ENCODE measurements around the gene ATXN10.
"Not testable (repeated sequence)": the region's sequence is repeated elsewhere in the genome, so short reads cannot be mapped to it uniquely, and the experiment has no call there.

The ATXN10 gene

DNA sequence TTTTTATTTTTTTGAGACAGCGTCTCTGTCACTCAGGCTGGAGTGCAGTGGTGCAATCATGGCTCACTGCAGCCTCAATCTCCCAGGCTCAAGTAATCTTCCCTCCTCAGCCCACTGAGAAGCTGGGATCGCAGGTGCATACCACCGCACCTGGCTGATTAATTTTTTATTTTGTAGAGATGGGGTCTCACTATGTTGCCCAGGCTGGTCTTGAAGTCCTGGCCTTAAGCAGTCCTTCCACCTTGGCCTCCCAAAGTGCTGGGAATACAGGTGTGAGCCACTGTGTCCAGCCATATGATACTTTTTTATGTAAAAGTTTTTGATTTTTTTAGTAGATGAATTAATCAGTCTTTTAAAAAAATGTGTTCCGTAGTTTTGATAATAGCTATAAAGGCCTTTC is 42.8 kb downstream of the ATXN10 start:
- DNase-seq, result not testable (repeated sequence)

DNA sequence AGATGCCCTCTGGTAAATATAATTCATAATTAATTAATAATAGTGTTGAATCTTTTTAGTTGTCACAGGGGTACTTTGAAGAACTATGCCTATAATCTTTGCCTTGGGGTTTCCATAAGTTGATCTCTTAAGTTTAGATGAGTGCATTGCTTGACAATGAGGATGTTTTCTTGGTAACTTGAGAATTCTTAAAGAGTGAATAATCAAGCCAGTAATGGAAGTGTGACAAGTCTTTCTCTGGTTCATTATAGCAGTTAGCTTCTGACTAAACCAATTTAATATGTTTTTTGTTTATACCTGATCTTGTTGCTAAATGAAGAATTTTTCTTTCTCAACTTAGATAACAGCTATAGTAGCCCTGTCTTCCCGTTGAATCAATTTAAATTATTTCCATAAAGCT is 46.2 kb downstream of the ATXN10 start:
- DNase-seq, result no peak

DNA sequence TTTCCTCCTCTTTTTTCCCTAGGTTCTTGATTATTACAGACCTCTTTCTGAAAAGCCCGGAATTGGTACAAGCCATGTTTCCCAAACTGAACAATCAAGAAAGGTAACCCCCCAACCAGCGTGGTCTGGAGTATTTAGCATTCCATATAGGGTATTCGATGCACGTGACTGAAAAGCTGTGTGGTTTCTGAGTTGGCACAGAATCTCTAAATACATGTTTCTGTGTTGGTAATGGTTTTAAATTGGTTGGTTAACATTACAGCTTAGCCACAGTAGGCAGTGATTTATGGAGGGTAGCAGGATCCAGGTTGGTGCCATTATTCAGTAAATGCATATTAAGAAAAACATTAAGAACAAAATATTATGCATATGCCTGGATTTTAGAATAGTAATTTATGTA is 46.8 kb downstream of the ATXN10 start:
- DNase-seq, result no peak

DNA sequence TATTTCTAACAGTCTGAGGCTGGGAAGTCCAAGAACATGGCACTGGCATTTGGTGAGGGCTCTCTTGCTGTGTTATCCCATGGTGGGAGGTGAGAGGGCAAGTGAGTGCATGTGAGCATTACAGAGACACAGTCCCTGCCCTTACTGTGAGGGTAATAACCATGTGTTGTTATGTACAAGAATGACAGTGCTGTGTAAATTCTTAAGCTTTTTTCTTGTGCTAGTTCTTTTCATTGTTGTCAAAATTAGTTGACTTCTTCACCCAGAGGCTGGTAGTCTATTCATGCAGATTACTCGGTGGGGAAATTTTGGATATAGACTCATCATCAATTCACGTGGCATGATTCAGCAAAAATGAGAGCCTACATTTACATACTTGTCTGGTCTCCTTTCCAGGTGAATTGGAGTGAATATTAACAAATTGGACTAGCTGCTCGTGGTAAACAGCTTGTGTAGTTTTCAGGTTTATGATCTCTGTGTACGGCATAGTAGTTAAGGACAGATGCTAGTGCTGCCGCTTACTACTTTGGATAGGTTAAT is 49.3 kb downstream of the ATXN10 start:
- DNase-seq, result no peak

DNA sequence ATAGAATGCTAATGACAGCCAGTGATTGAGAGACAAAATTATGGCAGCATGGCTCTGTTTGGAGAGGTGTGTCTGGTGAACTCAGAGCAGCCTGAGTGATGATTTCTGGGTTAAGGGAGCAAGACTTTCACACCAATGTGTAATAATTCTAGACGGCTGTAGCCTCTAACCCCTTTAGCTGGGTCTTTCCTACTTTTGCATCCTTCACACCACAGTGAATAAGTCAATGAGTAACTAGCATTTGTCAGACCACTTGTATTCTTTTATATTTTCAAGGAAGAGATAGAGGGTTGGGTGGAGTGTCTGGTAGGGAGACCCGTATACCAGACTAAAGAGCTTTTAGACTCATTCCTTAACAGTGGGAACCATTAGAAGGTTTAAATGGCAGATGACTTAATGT is 50.4 kb downstream of the ATXN10 start:
- DNase-seq, result no peak

DNA sequence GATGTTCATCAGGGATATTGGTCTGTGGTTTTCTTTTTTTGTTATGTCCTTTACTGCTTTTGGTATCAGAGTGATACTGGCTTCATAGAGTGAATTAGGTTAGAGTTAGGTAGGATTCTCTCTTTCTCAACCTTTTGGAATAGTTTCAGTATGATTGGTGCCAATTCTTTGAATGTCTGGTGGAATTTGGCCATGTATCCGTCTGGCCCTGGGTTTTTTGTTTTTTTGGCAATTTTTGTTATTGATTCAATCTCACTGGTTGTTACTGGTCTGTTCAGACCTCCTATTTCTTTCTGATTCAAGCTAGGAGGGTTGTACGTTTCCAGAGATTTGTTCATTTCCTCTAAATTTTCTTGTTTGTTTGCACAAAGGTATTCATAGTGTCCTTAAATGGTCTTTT is 54.4 kb downstream of the ATXN10 start:
- DNase-seq, result no peak

DNA sequence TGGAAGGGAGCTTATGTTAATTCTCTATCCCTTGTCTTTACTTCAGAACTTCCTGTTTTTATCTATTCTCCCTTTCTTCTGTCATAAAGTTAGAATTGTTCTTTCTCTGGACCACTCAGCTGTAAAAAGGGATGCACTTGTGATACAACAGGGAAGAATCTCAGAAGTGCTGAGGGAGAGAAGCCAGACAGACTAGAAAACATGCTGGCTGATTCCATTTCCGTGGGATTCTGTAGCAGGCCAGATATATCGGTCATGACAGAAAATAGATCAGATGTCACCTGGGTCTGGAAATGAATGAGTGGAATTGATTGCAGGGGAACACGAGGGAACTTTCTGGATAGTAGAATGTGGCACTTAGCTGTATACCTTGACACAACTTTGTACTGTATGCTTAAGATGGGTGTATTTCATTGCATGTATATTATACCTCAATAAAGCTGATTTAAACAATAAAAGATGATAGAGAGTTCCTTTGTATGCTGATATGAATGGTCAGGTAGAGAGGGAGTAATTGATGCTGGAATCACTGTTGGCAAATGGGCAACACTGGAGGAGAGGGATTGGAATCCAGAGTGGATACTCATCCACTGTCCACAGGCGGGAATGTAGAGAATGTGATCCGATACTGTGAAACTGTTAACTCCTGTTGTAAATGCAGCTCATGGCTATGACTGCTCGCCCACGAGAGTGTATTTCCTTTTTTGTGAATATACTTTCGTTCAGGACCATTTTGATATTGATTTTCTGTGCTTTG is 59.6 kb downstream of the ATXN10 start:
- DNase-seq, result no peak

DNA sequence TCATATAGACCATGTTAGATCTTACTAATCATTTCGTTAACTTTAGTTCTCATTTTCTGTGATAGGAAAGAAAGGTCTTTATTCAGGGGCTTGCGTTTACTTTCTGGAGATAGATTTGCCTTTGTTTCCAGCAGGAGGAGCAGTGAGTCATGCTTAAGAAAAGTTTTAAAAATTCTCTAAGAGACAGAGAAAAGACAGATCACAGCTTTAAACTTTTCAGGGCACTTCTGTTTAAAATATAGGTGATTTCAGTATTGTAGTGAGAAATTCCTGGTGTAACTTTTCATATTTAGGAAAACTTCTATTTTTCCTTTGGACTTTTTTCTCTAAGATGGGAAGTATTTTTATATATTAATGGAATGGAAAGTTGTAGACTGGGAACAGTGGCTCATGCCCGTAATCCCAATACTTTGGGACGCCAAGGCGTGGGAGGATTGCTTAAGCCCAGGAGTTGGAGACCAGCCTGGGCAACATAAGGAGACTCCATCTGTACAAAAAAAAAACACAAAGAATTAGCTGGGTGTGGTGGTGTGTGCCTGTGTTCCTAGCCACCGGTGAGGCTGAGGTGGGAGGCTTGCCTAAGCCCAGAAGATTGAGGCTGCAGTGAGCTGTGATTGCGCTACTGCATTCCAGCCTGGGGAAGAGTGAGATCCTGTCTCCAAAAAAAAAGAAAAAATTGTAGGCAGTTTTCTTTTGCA is 60.3 kb downstream of the ATXN10 start:
- DNase-seq, result no peak

DNA sequence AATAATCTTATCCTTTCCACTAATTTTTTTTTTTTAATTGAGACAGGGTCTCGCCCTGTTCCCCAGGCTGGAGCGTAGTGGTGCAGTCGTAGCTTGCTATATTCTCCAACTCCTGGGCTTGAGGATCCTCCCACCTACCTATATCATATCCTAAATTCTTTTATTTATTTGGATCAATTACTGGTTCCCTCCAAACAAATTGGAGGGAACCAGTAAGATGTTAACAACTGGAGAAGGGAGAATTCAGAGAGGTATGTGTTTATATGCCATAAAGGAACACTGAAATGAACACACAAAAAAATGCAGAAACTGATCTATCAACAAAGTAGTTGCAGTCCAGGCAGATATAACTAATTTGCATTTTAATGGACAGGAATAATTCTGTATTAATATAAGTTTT is 63.6 kb downstream of the ATXN10 start:
- DNase-seq, result no peak

DNA sequence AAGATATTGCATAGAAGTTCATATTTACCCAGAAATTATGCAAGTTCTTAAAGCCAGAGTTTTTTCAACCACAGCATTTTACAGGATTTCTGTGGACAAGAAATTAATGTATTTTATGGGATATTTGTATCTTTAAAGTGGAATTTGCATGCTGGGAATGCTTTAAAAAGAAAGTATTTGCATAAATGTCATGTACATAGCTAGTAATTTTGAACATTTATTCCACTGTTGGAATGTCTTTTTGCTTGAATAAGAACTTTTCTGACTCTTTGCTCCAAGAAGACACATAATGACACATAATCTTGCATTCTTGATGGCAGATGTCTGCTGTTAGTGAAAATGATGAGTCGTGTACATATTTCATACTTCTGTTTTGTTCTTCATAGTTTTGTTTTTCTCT is 66.6 kb downstream of the ATXN10 start:
- DNase-seq, result no peak

DNA sequence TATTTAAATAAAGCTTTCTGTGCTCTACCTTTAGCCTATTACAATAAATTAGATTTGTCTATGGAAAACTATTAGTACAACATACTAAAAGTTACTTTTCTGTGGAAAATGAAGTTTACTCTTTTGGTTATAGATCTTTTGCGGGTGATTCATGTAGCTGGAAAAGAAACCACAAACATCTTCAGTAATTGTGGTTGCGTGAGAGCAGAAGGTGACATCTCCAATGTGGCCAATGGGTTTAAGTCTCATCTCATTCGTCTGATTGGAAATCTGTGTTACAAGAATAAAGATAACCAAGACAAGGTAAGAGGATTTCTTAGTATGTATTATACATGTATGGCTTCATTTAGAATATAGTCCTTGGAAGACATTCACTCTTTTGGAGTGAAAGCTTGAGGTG is 68.6 kb downstream of the ATXN10 start:
- no peak for DNase-seq

DNA sequence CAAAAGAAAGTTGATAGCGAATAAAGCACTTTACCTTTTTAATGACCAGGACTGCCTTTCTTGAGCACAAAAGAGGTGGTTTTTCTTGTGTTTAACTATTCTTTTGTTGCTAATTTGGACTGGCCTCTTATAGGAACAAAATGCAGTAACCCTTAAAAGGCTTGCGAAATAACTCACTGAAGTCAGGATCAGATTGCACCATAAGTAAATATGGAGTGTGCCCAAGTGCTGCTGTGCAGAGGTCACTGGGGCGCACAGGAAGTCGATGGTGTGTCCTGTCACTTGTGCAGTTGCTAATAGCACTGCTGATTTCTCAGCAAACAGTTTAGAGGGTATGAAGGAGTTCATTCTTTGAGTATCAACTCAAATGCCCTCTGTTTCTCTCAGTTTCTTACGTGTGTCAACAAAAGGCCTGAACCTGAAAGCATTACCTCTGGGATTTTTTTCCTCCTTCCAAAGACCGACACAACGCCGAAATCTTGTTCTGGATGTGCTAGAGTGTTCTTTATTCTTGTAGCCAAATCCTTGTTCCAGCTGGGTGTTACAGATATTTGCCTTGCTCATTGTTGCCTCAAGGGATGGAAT is 71.3 kb downstream of the ATXN10 start:
- DNase-seq, result no peak

DNA sequence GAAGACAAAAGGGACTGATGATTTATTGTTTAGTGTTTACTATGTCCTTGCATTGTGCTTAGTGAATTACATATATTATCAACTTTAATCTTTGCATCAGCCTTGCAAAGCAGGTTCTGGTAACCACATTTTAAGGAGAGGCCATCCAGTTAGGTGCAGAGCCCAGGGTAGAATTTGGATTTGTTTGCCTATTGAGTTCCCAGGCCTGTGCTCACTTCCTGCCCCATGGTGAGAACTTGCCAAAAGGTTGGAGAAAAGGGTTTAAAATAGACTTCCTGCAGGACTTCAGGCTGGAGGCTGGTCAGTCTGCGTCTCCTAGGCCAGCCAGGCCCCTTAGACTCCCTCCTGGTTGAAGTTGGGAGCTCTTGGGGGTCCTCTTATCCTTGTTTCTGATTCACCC is 72.1 kb downstream of the ATXN10 start:
- DNase-seq, result no peak

DNA sequence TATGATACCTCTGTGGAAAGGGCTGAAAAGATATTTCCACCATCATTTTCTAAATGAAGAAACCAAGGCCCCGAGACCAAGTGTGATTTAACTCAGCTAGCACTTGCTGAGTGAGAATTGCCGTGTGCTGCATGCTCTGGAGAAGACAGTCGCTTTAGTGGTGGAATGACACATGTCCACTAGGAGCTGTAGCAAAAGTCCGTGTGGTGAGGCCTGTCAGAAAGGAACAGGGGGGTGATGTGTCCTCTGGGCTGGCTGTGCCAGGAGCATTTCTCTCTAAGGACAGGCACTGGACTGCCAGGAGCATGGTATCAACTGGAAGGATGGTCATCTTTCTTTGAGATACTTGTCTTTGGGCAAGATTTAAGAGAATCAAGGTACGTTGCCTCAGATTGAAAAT is 72.8 kb downstream of the ATXN10 start:
- no peak for DNase-seq

DNA sequence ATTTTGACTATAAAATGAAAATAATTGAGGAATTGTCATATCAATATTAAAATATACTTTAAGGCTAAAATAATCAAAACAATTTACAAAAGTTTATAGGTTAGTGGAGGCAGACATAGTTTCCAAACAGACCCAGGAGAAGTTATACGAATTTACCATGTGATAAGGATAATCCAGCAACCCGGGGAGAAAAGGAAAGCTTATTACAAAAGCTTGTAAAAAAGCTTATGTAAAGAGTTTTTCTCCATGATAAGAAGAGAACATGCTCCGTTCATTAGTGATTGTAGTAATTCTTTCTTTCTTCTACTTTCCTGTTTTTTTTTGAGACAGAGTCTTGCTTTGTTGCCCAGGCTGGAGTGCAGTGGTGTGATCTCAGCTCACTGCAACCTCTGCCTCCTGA is 79.0 kb downstream of the ATXN10 start:
- DNase-seq, result no peak

DNA sequence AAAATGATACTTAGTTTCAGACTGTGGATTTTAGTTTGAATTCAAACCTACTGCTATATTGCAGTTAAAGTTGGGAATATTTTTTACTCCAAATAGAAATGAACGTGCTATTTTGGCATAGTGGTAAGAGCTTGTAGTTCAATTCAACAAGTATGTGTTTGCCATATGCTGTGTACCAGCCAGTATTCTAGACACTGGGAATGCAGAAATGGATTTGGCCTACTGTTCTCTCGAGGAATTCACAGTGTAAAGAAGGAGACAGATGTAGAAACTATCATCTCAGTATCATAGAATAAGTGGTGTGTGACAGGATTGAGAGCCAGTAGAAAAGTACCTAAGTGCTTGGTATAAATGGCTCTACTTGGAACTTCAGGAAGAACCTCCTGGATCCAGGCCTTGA is 80.4 kb downstream of the ATXN10 start:
- no peak for DNase-seq

DNA sequence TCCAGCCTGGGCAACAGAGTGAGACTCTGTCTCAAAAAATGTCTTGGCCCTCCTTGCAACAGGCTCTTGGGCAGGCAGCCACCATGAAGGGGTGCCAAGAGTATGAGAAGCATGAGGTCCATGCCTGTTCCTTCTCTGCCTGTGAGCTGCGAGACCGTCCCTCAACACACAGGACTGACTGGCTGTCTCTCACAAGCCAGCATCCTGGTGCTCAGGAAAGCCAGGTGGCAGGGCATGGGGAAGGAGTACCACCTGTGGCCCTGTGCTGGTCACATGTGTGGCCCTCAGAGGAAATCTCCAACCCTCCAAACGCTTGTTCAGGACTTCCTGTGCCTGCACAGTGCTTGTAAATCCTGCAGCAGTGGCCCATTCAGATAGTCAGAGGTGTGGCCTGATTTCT is 83.2 kb downstream of the ATXN10 start:
- no peak for DNase-seq

DNA sequence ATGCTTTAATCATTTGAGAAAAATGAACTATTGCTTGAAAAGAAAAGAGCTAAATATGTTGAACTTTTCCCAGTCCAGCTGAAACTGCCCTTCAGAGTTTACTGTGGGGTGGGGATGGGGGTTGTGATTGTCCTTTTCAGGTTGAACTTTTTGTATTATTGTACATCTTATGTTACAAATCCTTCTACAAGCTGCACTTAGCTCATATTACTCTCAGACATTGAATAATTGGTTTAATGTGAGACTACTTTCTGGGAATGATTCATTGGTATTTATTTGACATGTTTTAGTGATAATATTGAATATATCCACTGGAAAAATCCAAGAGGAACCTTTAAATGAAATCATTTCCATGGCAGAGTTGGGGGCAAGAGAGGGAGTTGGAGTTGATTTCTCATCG is 84.9 kb downstream of the ATXN10 start:
- no peak for DNase-seq

DNA sequence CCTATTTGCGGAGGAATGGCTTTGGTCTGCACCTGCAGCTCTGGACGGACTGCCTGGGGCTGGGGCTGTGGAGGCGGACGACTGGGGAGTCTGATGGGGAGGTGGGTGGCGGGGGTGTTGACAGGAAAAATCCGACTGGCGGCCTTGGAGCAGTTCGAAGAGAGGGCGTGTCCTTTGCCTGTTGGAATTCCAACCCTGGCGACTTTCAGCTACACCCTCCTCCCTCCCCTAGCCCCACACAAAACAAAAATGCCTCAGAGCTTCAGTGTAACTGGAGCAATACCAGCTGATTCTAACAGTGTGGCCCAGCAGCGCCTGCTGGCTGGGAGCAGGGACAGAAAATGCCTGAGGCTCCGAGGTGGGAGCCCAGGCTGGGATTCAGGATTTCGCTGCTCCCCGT is 85.4 kb downstream of the ATXN10 start:
- DNase-seq, result no peak

DNA sequence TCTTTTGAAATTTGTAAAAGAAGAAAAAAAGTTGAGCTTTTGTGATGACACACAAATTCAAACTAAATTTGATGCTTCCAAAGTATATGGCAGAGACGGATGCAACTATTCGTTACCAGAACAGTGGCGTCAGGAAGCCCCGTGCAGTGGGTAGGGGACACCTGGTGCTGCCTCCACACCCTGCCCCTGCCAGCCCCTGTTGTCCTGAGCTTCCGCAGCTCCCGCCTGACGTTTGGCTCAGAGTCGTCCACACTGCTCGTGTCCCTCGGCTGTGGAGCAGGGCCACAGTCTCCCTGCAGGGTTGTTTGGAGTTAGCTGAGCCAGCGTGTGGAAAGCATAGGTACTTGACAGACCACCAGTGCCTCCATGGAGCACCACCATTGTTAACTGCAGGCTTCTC is 86.3 kb downstream of the ATXN10 start:
- DNase-seq, result no peak

DNA sequence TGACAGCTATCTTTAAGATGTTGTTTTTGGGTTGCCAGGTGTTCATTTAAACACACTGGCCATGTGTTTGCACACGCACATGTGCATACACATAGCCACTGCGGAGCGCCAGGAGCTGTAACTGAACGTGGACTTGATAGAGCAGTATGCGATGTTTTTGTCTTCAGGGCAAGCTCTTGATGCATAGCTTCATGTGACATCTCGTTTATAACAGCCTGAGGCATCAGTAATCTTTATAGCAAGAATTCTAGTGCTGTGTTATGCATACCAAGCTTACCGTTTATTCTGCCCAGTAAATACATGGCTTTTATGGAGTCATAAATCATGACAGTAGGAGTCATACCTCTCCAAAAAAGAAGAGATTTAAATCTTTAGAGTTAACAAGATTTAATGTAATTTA is 87.0 kb downstream of the ATXN10 start:
- no peak for DNase-seq

DNA sequence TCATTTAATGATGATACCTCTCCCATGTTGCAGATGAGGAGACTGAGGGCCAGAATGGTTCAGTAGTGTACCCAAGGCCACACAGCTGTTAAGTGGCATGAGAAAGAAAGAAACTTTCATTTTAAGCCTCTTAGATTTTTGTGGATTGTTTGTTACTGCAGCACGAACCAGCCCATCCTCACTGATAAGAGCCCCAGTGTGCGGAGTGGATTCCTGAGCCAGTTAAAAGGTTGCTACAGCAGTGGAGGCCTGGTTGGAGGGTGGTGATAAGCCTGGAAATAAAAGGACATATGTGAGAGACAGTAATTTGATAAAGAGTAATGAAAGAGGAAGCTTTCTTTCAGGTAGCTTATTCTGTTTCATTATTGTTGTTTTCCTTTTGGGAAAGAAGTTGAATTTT is 89.0 kb downstream of the ATXN10 start:
- no peak for DNase-seq

DNA sequence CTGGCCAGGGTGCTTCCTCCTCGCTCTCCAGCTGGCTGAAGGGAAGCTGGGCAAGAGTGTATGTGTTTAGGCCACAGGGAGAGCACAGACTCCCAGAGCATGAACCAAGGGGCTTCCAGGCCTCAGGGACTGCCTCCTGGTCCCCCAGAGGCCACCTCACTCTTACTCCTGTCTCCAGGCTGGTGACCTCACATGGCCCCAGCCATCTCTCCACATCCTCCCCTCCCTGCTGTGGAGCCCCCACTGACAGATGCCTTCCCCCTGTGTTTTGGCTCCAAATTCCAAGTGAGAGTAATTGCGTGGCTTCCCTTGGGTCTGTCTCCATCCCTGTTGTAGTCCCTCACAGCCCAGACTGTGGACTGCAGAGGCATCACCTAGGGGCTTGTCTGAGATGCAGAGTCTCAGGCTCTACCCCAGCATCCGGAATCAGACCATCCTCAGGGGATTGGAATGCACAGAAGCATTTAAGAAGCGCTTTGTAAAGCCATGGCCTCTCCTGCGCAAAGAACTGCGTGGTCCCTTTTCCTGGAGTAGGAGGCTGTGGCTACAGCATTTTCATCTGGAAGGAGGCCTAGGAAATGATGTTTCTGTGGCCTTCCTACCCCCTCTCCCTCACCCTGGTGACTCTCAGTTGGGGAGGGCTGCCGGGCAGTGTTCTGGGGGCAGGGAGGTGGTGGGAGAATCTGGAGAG is 91.1 kb downstream of the ATXN10 start:
- DNase-seq, result no peak

DNA sequence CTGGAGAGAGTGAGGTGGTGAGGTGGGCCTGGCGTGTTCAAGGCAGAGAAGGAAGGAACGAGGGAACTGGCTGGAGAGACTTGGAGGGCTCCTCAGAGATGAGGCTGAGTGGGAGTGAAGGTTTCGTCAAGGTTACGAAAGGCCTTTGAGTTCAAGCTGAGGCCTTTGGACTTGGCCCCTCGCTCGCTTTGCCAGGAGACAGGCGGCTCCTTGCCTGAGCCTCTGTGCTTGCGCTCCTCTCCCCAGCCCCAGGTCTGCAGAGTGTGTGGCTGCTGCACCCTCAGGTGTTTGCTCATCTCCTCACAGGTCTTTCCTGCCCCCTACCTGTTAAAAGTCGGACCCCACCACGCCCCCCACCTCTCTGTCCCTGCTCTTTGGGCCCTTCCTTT is 91.6 kb downstream of the ATXN10 start:
- DNase-seq, result no peak
